HS-5 (cell line): ENCODE data around the gene KRT86.
"Not testable (repeated sequence)": the region's sequence is repeated elsewhere in the genome, so short reads cannot be mapped to it uniquely, and the experiment has no call there.

Experiments used
- DNase-seq: peaks from one replicate; pipeline ENCODE4 v3.0.0-alpha.2; 2012; ENCODE audit warnings: low read depth

Gene KRT86

GRCh38 chr12:52267699-52268098, 6.7 kb upstream of the KRT86 start:
- no peak for DNase-seq

DNA sequence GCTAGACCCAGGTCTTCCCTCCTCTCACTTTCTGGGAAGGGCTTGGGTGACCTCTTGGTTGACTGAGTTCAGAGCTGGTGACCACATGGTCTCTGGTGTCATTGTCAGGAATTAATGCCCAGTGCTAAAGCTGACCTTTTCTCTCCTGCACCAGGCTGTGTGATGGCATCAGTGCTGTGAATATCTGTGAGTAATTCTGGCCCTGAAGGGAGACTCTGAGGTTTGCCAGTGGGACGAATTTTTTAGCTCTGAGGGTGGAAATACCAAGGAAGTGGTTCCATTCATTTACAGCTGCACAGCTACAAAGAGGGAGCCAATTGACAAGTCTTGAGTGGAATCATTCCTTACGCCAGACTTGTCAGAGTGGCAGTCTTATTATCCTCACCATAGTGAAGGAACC, 6.2 kb upstream of the KRT86 start:
- no peak for DNase-seq

- no peak for DNase-seq
These were observed 3.8 kb upstream of the KRT86 start for GRCh38 chr12:52270541-52271070.

DNA sequence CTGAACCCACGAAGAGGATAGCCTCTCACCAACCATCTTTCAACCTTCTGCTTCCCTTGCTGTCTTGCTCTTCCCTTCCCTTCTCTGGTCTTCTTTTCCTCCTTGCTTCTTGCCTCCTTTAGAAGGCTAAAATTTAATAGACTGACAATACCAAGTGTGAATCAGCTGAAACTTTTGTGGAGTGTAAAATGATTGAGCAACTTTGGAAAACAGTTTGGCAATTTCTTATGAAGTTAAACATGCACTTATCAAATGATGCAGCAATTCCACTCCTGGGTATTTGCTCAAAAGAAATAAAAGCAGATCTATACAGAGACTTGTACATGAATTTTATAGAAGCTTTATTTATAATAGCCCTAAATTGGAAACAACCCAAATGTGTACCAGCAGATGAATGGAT, 3.3 kb upstream of the KRT86 start:
- DNase-seq: no peak

DNA sequence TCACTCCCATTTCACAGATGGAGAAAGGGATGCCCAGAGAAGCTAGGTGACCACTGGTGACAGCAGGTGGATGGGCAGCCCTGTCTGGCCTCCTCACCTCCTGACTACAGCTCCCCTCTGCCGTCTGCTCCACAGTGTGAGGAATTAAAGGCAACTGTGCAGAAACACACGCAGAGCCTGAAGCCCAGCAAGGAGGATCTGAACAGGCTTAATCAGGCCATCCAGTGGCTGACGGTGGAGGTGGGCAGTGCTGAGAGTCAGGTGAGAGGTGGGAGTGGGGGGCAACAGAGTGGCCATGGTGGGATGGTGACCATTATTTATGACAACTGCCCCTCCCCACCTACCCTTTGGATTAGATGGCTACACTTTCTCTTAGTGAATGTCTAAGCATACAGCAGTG, 1.2 kb downstream of the KRT86 start:
- no peak for DNase-seq

GRCh38 chr12:52277486-52278245, 3.2 kb downstream of the KRT86 start:
- DNase-seq: no peak

- DNase-seq: no peak
These were observed 4.4 kb downstream of the KRT86 start for GRCh38 chr12:52278575-52279421.

DNA sequence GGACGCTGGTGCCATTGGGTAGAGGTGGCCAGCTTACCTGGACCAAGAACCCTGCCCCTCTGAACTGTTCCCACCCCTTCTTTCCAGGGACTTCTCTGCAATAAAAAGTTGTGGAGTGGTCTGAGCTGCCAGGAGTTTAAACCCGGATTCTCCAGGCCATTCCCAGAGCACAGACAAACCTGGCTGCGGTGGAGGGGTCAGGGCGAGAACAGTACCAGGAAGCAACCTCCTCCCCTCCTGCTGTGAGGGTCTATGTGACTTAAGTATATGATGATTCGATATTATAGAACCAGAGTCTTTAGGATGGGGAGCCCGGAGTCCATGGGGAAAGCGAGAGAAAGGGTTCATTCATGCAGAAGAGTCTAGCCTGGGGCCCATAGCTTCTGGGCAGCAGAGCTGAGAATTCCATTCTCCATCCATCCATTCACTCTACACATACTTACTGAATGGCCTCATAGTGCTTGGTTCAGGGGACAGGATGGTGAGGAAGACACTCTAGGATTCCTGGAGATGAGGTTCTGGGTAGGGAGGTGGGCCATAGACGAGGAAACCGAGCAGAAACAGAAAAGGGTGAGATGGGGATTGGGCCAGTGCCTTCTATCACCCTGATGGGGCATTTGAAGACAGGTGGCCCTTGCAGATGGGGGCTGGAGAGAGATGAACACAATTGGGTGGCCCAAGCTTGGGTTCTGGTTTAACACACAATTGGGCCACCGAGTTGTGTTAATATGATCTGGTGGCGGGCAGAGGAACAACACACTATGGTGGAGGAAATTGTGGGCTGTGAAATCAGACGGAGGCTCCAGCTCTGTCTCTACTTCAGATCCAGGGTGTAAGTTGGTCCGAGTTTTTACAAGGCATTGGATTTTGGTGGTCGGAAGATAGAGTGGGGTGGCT, 5.2 kb downstream of the KRT86 start:
- no peak for DNase-seq

GRCh38 chr12:52280319-52280795, 5.9 kb downstream of the KRT86 start:
- DNase-seq: peak; percentile 90

- DNase-seq: peak; percentile 95
These were observed 6.5 kb downstream of the KRT86 start for GRCh38 chr12:52280796-52281560.

DNA sequence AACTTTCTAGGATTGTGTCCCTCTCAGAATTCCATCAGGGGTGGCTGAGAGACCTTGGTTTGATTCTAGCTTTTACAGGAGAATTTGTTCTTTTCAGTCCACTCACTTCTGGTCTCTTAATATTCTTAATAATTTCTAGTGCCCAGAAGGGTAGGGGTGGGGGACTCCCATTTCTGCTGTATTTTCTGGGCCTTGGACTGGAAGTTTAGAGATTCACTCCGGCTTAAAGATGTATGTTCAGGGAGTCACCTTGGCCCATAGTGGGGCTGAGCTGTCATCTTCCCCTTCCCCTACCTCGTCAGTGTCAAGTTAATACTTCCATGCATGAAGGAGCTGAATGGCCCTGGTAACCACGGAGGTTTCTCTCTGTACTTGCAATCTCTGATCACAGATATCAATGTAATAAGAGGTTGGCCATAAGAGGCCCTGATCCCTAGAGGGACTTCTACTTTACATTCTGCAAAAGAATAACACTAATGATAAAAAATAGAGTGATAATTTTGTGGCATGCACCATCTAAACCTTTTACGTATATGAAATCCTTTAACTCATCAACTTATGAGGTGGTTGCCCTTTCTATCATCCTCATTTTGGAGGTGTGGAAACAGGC, 10.2 kb downstream of the KRT86 start:
- no peak for DNase-seq

DNA sequence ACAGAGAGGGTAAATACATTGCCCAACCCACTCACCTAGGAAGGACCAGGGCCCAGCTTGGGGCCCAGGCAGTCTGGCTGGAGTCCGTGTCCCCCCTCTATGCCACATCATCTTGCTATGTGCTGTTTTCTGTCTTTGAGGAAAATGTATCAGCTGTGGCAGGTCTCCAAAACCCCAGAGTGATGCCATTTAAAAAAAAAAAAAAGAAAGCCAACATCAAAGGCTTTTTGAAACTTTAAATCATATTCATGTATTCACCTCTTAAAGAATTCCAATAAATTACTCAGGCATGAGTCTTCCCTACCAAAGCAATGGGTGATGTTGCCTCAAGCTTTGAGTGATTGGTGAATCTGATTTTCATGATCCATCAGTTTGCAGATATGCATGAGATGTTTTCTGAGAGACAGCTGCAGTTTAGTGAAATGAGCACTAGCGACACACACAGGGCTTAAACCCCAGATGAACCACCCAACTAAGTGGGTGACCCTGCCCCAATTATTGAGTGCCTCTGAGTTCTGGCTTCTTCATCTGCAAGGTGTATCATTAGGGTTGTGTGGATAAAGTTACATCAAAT, 10.8 kb downstream of the KRT86 start:
- peak; percentile 93 for DNase-seq

- no peak for DNase-seq
These were observed 11.5 kb downstream of the KRT86 start for GRCh38 chr12:52285851-52286530.

- not testable (repeated sequence) for DNase-seq
These were observed 12.7 kb downstream of the KRT86 start for GRCh38 chr12:52286857-52287785.

GRCh38 chr12:52287816-52288805, 13.7 kb downstream of the KRT86 start:
- DNase-seq: not testable (repeated sequence)

GRCh38 chr12:52290483-52291134, 16.2 kb downstream of the KRT86 start:
- DNase-seq: not testable (repeated sequence)
